Fibroblast of the aortic adventitia (primary cell): ENCODE results near the gene TRPM1. TPM values are rescaled to one million over a fixed set of nuclear protein-coding genes. Genes with fewer than 3 reads are reported as not detected.
"Not testable (repeated sequence)": the region's sequence is repeated elsewhere in the genome, so short reads cannot be mapped to it uniquely, and the experiment has no call there.

Experiments
- DNase-seq: peaks from one replicate; pipeline ENCODE4 v3.0.0-alpha.2; 2010; ENCODE audit warnings: low read depth
- H3K4me3 ChIP-seq: 2 replicates; pipeline ENCODE4 v1.5.1; 2011; ENCODE audit warnings: low read depth, mild to moderate bottlenecking, control low read depth, low read length, moderate library complexity
- CTCF ChIP-seq: IDR thresholded peaks from 2 replicates; pipeline ENCODE4 v1.5.1; 2011; ENCODE audit warnings: mild to moderate bottlenecking, low read length, control low read depth, inconsistent platforms; ENCODE audit not compliant: insufficient read depth
- total RNA-seq: library from RNA; depleted of rRNA; stranded (reverse); fragments of >200 nt; gene quantifications from 2 replicates; pipeline ENCODE4 v1.2.3, GENCODE V29; 2012; ENCODE audit warnings: low replicate concordance

Gene TRPM1
- total RNA-seq, 1 donor, result not detected

- no peak for DNase-seq
- TF ChIP-seq CTCF, result no peak
Observed at GRCh38 chr15:31096563-31096962, 5.0 kb downstream of the TRPM1 start.

GRCh38 chr15:31091481-31091880, 10.0 kb downstream of the TRPM1 start:
- no peak for TF ChIP-seq CTCF
- DNase-seq, result no peak

More at GRCh38 chr15:31096563-31096962, 5.0 kb downstream of the TRPM1 start:
- H3K4me3 ChIP-seq, result no peak overlapping the region

GRCh38 chr15:31090766-31091165, 10.8 kb downstream of the TRPM1 start:
- TF ChIP-seq CTCF, result no peak
- H3K4me3 ChIP-seq, result no peak overlapping the region
- DNase-seq, result no peak

More at GRCh38 chr15:31091481-31091880, 10.0 kb downstream of the TRPM1 start:
- no peak overlapping the region for H3K4me3 ChIP-seq

- H3K4me3 ChIP-seq, result no peak overlapping the region
- no peak for TF ChIP-seq CTCF
- no peak for DNase-seq
Observed at GRCh38 chr15:31089368-31090047, 12.0 kb downstream of the TRPM1 start.

GRCh38 chr15:31088672-31089367, 12.7 kb downstream of the TRPM1 start:
- no peak for TF ChIP-seq CTCF
- H3K4me3 ChIP-seq, result no peak overlapping the region
- no peak for DNase-seq

- H3K4me3 ChIP-seq, DNase-seq: not testable (repeated sequence)
Observed at GRCh38 chr15:31088041-31088440, 13.5 kb downstream of the TRPM1 start.

GRCh38 chr15:31086344-31086743, 15.2 kb downstream of the TRPM1 start:
- no peak for DNase-seq

More at GRCh38 chr15:31086344-31086743, 15.2 kb downstream of the TRPM1 start:
- H3K4me3 ChIP-seq, result no peak overlapping the region
- TF ChIP-seq CTCF, result no peak
